Endothelial cell (in vitro differentiated cells): ENCODE data around the gene LDAH. TPM values are rescaled to one million over a fixed set of nuclear protein-coding genes. Genes with fewer than 3 reads are reported as not detected.

Experiments
- DNase-seq: peaks from one replicate; pipeline ENCODE4 v3.0.0; 2021; ENCODE audit warnings: low spot score
- H3K27ac Mint-ChIP-seq: one replicate; pipeline ENCODE4 v1.8.0; 2021; ENCODE audit warnings: mixed read lengths, inconsistent platforms; ENCODE audit not compliant: unreplicated experiment
- H3K27me3 Mint-ChIP-seq: one replicate; pipeline ENCODE4 v1.8.0; 2021; ENCODE audit warnings: mild to moderate bottlenecking, moderate library complexity, mixed read lengths, inconsistent platforms; ENCODE audit not compliant: unreplicated experiment
- H3K36me3 Mint-ChIP-seq: one replicate; pipeline ENCODE4 v1.8.0; 2021; ENCODE audit warnings: mild to moderate bottlenecking, low read depth, mixed read lengths, inconsistent platforms; ENCODE audit not compliant: unreplicated experiment
- H3K4me1 Mint-ChIP-seq: one replicate; pipeline ENCODE4 v1.8.0; 2021; ENCODE audit warnings: mild to moderate bottlenecking, mixed read lengths, inconsistent platforms; ENCODE audit not compliant: unreplicated experiment
- H3K4me3 Mint-ChIP-seq: one replicate; pipeline ENCODE4 v1.8.0; 2021; ENCODE audit warnings: mild to moderate bottlenecking, mixed read lengths, inconsistent platforms; ENCODE audit not compliant: unreplicated experiment
- H3K9me3 Mint-ChIP-seq: one replicate; pipeline ENCODE4 v1.8.0; 2021; ENCODE audit warnings: mixed read lengths, inconsistent platforms; ENCODE audit not compliant: unreplicated experiment
- total RNA-seq: library from RNA; stranded (reverse); fragmentation: NEBNext Ultra II Directional; extraction: Animal tissue kit (Norgen Biotek cat#: 25700); gene quantifications from one replicate; pipeline ENCODE4 v1.2.1, GENCODE V29; 2021; ENCODE audit not compliant: unreplicated experiment
- TF ChIP-seq, protein P1 (sequence below): fragments of 200-600 bp; sonication (generic); IDR thresholded peaks from one replicate; pipeline ENCODE4 v1.5.0; 2021; ENCODE audit warnings: antibody characterized with exemption; ENCODE audit not compliant: unreplicated experiment

The LDAH gene
- total RNA-seq, 1 donor from 2014 or later: 21.9 TPM

DNA sequence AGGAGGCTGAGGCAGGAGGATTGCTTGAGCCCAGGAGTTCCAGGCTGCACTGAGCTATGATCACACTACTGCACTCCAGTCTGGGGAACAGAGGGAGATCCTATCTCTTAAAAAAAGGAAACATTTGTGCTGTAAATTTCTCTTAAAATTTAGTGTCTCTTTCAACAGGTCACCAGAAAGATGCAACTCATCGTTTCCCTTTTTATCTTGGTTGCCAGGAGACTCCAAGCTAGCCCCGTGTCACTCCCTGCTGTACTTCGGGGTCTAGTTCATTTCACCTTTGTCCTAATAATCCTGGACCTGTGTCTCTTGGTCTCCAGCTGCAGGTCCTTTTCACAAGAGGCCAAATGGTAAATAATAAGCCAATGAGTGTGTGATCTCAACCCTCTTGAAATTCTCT is 179.1 kb downstream of the LDAH start:
- DNase-seq: no peak
- no peak overlapping the region for H3K27ac Mint-ChIP-seq
- peak overlapping the region; percentile 14 for H3K4me3 Mint-ChIP-seq
- TF ChIP-seq, protein P1, sequence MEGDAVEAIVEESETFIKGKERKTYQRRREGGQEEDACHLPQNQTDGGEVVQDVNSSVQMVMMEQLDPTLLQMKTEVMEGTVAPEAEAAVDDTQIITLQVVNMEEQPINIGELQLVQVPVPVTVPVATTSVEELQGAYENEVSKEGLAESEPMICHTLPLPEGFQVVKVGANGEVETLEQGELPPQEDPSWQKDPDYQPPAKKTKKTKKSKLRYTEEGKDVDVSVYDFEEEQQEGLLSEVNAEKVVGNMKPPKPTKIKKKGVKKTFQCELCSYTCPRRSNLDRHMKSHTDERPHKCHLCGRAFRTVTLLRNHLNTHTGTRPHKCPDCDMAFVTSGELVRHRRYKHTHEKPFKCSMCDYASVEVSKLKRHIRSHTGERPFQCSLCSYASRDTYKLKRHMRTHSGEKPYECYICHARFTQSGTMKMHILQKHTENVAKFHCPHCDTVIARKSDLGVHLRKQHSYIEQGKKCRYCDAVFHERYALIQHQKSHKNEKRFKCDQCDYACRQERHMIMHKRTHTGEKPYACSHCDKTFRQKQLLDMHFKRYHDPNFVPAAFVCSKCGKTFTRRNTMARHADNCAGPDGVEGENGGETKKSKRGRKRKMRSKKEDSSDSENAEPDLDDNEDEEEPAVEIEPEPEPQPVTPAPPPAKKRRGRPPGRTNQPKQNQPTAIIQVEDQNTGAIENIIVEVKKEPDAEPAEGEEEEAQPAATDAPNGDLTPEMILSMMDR: no peak
- H3K9me3 Mint-ChIP-seq: no peaks in the 10 kb centered on the region
- H3K27me3 Mint-ChIP-seq: peaks cover 15% of the 10 kb centered on the region
- H3K4me1 Mint-ChIP-seq: peaks cover 4% of the 10 kb centered on the region
- H3K36me3 Mint-ChIP-seq: peaks cover 47% of the 10 kb centered on the region

DNA sequence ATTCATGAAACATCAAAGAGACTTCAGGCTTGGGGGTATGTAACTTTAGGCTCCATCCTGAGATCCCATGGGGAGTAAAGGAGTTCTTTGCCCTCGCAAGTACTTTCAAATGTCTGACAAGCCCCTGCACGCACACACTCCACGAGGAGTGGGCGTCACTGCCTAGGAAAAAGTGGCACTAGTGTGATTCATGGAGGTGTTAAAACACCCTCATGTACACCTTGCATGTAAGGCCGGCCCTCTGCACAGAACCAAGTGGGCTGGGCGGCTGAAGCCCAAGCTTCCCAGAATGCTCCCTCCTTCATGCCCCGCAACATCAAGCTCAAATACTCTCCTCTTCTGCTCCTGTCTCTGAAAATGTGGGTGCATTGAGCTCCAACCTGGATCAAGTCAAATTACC is 179.8 kb downstream of the LDAH start:
- Mint-ChIP-seq H3K36me3 (peaks cover 43% of the 10 kb centered on the region), H3K27ac (no peak overlapping the region), H3K9me3 (no peaks in the 10 kb centered on the region), H3K4me3 (no peak overlapping the region), H3K27me3 (peaks cover 9% of the 10 kb centered on the region), H3K4me1 (no peaks in the 10 kb centered on the region)
- TF ChIP-seq, protein P1: no peak
- no peak for DNase-seq

DNA sequence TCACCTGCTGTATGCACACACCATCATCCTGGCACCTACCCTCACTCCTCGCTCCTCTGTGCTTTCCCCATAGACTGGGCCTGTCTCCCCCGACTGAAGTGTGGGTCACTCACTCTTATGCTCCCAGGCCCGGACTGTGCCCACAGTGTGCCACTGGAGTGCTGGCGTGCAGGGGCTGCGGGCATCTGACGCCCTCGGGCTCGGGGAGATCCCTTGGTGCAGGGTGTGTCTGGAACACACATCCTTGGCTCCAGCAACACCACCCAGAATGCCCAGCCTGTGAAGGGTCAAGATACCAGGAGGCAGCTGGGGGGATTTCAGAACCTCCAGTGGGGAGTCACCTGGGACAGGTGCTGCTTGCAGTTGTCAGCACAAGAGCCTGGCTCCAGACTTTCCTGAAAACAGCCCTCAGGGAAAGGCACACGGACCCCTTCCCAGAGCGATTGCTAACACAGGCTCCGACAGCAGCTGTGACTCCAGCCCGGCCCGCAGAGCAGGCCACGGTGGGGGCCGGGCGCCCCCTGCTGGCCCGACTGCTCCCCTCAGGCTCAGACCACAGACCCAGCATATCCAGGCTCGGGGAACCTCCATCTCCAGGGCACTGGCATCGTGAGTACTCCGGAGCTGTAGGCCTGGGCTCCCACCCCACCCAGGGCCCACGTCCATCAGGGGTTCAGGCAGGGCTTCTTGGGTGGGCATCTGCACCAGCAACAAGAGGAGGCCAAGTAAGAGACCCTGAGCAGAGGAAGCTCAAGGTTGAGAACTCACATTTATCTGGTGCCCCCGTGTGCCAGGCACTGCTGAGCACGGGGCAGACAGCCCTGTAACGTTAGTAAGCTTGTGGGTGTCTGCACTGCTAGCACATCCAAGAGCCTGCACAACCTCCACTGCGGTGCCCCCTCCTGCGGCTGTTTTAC is 180.6 kb downstream of the LDAH start:
- TF ChIP-seq, protein P1: peak; percentile 95
- H3K9me3 Mint-ChIP-seq: no peaks in the 10 kb centered on the region
- peaks cover 9% of the 10 kb centered on the region for H3K27me3 Mint-ChIP-seq
- peaks cover 41% of the 10 kb centered on the region for H3K36me3 Mint-ChIP-seq
- H3K4me3 Mint-ChIP-seq: peak overlapping the region; percentile 22
- no peak overlapping the region for H3K27ac Mint-ChIP-seq
- H3K4me1 Mint-ChIP-seq: no peaks in the 10 kb centered on the region
- peak; percentile 93 for DNase-seq

DNA sequence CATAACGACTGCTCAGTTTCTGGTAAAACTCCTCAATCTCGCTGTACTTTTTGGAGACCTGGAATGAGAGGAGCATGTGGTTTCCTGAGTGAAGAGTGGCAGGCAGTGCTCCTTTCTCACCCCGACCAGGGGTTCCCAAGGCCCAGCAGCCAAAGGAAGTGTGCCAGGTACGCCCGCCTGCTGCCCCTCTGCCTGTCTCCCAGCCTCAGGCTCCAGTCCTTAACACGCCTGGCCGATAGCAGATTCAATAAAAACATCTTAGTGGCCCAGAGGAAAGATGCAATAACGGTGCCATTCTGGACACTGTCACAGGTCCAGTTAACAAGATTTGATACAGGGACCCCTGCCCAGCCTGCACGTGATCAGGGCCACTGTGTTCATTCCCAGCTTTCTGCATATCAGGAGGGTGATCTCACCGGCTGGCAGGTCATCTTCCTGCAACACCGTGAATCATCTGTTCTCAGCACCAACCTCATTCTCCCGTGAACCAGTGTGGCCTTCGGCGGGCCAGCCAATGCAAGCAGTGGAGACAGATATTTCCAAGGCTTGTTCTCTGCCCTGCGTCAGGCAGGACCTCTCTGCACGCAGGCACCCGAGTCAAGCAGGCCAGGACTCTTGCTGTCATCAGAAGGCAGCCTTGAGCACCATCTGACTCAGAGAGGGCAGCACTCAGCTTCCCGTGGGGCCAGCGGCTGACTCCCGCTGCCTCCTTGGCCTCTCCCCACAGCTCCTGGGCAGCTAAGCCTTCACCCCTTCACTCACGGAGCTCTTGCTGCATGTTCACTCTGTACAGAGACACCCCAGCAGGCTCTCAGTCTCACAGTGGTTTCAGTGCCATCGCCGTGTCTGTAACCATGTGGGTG is 181.5 kb downstream of the LDAH start:
- Mint-ChIP-seq H3K27me3 (peaks cover 9% of the 10 kb centered on the region), H3K4me1 (no peaks in the 10 kb centered on the region), H3K36me3 (peaks cover 41% of the 10 kb centered on the region), H3K9me3 (no peaks in the 10 kb centered on the region), H3K4me3 (peak overlapping the region; percentile 42), H3K27ac (no peak overlapping the region)
- TF ChIP-seq, protein P1: no peak
- no peak for DNase-seq
